Germinal center (tissue), 1 donor: ENCODE data around the gene ZNF354C.

Source experiments
- DNase-seq: peaks from one replicate; pipeline ENCODE4 v3.0.0; 2012; ENCODE audit warnings: mixed read lengths, low spot score

The ZNF354C gene

GRCh38 chr5:179127136-179128040 is 67.2 kb downstream of the ZNF354C start:
- no peak for DNase-seq

DNA sequence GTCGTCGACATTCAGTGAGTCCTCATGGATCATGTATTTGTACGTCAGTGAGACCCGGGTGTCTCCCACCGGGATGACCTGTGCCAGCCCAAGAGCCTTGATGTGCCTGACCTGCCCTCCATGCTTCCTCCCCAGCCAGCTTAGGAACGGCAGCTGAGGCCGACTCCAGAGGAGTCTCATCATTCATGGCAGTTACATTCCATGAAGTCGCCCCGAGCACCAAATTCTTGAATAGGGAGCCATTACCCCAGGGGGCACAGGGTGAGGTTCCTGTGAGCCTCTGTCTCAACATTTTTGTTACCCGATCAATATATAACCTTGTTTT is 67.8 kb downstream of the ZNF354C start:
- no peak for DNase-seq

DNA sequence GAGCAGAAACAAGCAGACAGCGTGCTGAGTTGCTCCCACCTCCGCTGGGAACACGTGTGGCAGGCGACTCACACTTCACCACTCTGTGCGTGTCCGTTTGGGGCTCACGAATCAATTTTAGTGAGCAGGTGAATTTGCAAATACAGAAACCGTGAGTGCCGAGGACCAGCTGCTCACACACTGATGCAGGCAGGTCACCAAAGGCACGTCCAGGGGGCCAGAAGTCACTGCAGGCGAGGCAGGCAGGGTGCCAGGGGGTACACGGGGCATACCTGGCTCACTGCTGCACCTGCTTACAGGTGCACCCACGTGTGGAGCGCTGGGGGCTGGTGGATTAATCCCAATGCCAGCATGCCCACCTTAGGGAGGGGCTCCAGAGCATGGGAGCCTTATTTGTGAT is 68.8 kb downstream of the ZNF354C start:
- DNase-seq: no peak

- DNase-seq: no peak
Measured at GRCh38 chr5:179129607-179130071, 69.5 kb downstream of the ZNF354C start.

- no peak for DNase-seq
Measured at GRCh38 chr5:179130101-179130681, 70.0 kb downstream of the ZNF354C start.

DNA sequence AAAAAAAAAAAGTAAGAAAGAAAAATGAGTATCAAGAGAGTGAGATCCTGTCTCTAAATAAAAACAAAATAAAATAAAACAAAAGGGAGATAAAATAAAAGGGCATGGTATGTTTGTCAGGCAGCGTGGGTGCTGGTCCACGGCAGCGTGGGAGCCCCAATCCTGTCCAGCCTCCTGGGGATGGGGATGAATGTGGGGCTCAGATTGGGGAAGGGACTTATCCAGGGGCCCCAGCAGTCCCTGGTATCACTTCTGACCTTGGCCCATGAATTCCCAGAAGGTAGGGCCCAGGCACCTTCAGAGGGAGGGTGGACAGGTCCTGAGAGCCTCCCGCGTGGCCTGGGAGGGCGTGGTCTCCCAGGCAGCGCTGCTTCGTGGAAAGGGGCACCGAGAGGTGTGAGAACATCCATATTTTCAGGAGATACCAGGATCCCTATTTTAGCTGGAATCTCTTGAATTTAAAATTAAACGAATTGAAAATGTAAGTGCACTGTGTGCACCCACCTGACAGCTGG is 71.2 kb downstream of the ZNF354C start:
- no peak for DNase-seq

- no peak for DNase-seq
Measured at GRCh38 chr5:179131886-179132585, 71.9 kb downstream of the ZNF354C start.

- DNase-seq: no peak
Measured at GRCh38 chr5:179132586-179133355, 72.6 kb downstream of the ZNF354C start.
